IMR-90 (cell line): Measurements from ENCODE around the gene PLCG2. TPM values are rescaled to one million over a fixed set of nuclear protein-coding genes. Genes with fewer than 3 reads are reported as not detected.

ENCODE experiments used
- ATAC-seq: fragments of 200-7000 bp; cut with Tn5 transposase; 2 replicates; pipeline ENCODE4 v1.9.1; 2020; ENCODE audit warnings: low read depth, mild to moderate bottlenecking, moderate library complexity
- BruUV-seq: library from RNA; stranded (reverse); fragments of 400-500 nt; replicated peaks from 2 replicates; lab custom pipeline; 2021; lab: Mats Ljungman, UMichigan
- CTCF ChIA-PET: fragments of 300-600 bp; formaldehyde crosslinking; extraction: SDS; loops from one replicate; lab custom pipeline; 2021; ENCODE audit warnings: antibody characterized with exemption; lab: Yijun Ruan, JAX
- POLR2A ChIA-PET: fragments of 300-600 bp; sonication (Branson Sonifier 250); formaldehyde crosslinking; loops from one replicate; lab custom pipeline; 2022; ENCODE audit warnings: antibody characterized with exemption; ENCODE audit not compliant: unreplicated experiment; lab: Charles Lee
- DNase-seq: peaks from one replicate; pipeline ENCODE4 v3.0.0; 2013
- H2AFZ ChIP-seq: replicated peaks from 2 replicates; pipeline ENCODE3; 2013; ENCODE audit warnings: low read length, mild to moderate bottlenecking; ENCODE audit not compliant: poor library complexity
- H2AK5ac ChIP-seq: 2 replicates; pipeline ENCODE4 v1.6.1; 2013; ENCODE audit warnings: low read depth, low read length, inconsistent platforms
- H2AK9ac ChIP-seq: replicated peaks from 2 replicates; pipeline ENCODE3; 2013; ENCODE audit warnings: mild to moderate bottlenecking, low read depth, low read length, moderate library complexity; ENCODE audit not compliant: poor library complexity
- H2BK120ac ChIP-seq: 2 replicates; pipeline ENCODE4 v1.6.1; 2013; ENCODE audit warnings: low read depth, low read length, inconsistent platforms
- H2BK15ac ChIP-seq: 3 replicates; pipeline ENCODE4 v1.6.1; 2013; ENCODE audit warnings: low read depth, low read length, inconsistent platforms
- H2BK20ac ChIP-seq: 2 replicates; pipeline ENCODE4 v1.6.1; 2013; ENCODE audit warnings: low read depth, mild to moderate bottlenecking, inconsistent platforms, low read length, moderate library complexity
- H2BK5ac ChIP-seq: 2 replicates; pipeline ENCODE4 v1.6.1; 2013; ENCODE audit warnings: mild to moderate bottlenecking, low read depth, low read length, inconsistent platforms; ENCODE audit not compliant: poor library complexity, severe bottlenecking
- H3K14ac ChIP-seq: replicated peaks from 2 replicates; pipeline ENCODE4 v1.6.1; 2013; ENCODE audit warnings: low read depth, low read length, inconsistent platforms
- H3K18ac ChIP-seq: 2 replicates; pipeline ENCODE4 v1.6.1; 2013; ENCODE audit warnings: low read depth, low read length, control low read depth
- H3K23ac ChIP-seq: 2 replicates; pipeline ENCODE4 v1.6.1; 2013; ENCODE audit warnings: low read depth, low read length, inconsistent platforms
- H3K27ac ChIP-seq: 2 replicates; pipeline ENCODE4 v1.5.1; 2013; ENCODE audit warnings: mild to moderate bottlenecking, control low read depth, low read length; ENCODE audit not compliant: insufficient read depth
- H3K27me3 ChIP-seq: 2 replicates; pipeline ENCODE4 v1.6.1; 2013; ENCODE audit warnings: low read length; ENCODE audit not compliant: control insufficient read depth, insufficient read depth
- H3K36me3 ChIP-seq: 2 replicates; pipeline ENCODE4 v1.6.1; 2013; ENCODE audit warnings: low read length, mixed read lengths; ENCODE audit not compliant: control insufficient read depth, insufficient read depth
- H3K4ac ChIP-seq: 2 replicates; pipeline ENCODE4 v1.6.1; 2013; ENCODE audit warnings: low read depth, low read length, inconsistent platforms
- H3K4me1 ChIP-seq: 2 replicates; pipeline ENCODE4 v1.6.1; 2013; ENCODE audit warnings: low read length, mixed read lengths; ENCODE audit not compliant: control insufficient read depth, insufficient read depth
- H3K4me2 ChIP-seq: 2 replicates; pipeline ENCODE4 v1.6.1; 2013; ENCODE audit warnings: low read depth, mild to moderate bottlenecking, control low read depth, low read length, moderate library complexity
- H3K4me3 ChIP-seq: 2 replicates; pipeline ENCODE4 v1.5.1; 2013; ENCODE audit warnings: low read depth, mild to moderate bottlenecking, control low read depth, low read length, moderate library complexity; ENCODE audit not compliant: insufficient read depth
- H3K56ac ChIP-seq: 2 replicates; pipeline ENCODE4 v1.6.1; 2013; ENCODE audit warnings: low read length, inconsistent platforms; ENCODE audit not compliant: insufficient read depth; ENCODE audit errors: extremely low read depth
- H3K79me1 ChIP-seq, 2 experiments: 2 replicates each; pipeline ENCODE4 v1.6.1; 2013; ENCODE audit warnings: low read length in 2 of 2, inconsistent platforms in 1 of 2, low read depth in 1 of 2
- H3K9ac ChIP-seq: 2 replicates; pipeline ENCODE4 v1.6.1; 2013; ENCODE audit warnings: low read depth, low read length, control low read depth
- H3K9me1 ChIP-seq: 2 replicates; pipeline ENCODE4 v1.6.1; 2013; ENCODE audit warnings: low read length, inconsistent platforms; ENCODE audit not compliant: insufficient read depth
- H3K9me3 ChIP-seq: 2 replicates; pipeline ENCODE4 v1.6.1; 2013; ENCODE audit warnings: low read length; ENCODE audit not compliant: control insufficient read depth, insufficient read depth
- H4K20me1 ChIP-seq: 2 replicates; pipeline ENCODE4 v1.6.1; 2013; ENCODE audit warnings: low read length, inconsistent platforms; ENCODE audit not compliant: insufficient read depth
- H4K5ac ChIP-seq: 2 replicates; pipeline ENCODE4 v1.6.1; 2013; ENCODE audit warnings: mild to moderate bottlenecking, low read depth, low read length, control low read depth
- H4K8ac ChIP-seq, 2 experiments: 2 replicates each; pipeline ENCODE4 v1.6.1; 2013; ENCODE audit warnings: low read depth in 2 of 2, low read length in 2 of 2, control low read depth in 1 of 2, inconsistent platforms in 1 of 2
- H4K91ac ChIP-seq: 2 replicates; pipeline ENCODE4 v1.6.1; 2013; ENCODE audit warnings: low read depth, low read length, inconsistent platforms; ENCODE audit not compliant: insufficient read depth
- CHD1 ChIP-seq: IDR thresholded peaks from 2 replicates; pipeline ENCODE4 v1.6.1; 2012; ENCODE audit warnings: low read depth, low read length, improper control_type of control experiment
- MXI1 ChIP-seq: IDR thresholded peaks from 2 replicates; pipeline ENCODE4 v1.6.1; 2012; ENCODE audit warnings: low read depth, mild to moderate bottlenecking, low read length, moderate library complexity, borderline replicate concordance
- POLR2A ChIP-seq: IDR thresholded peaks from 2 replicates; pipeline ENCODE4 v1.6.1; 2012; ENCODE audit warnings: mild to moderate bottlenecking, low read depth, low read length
- WGBS, 2 experiments: methylation state at CpG; one replicate each; pipeline versions ENCODE4 v1.1.5 to v1.1.7; 2013; ENCODE audit warnings: missing lambda C conversion rate in 2 of 2; ENCODE audit not compliant: insufficient read length in 1 of 2; ENCODE audit errors: extremely low coverage in 2 of 2; 5-methylcytosine and 5-hydroxymethylcytosine counted together
- dilution Hi-C: fragments of 300-500 bp; cut with HindIII; formaldehyde crosslinking; loops from one replicate; pipeline ENCODE4 v1.14.3; 2018; ENCODE audit warnings: low sequenced_read_pairs; ENCODE audit not compliant: unreplicated experiment
- in situ Hi-C: fragments of 300-500 bp; cut with MboI; formaldehyde crosslinking; loops from 3 replicates; pipeline ENCODE4 v1.14.3; 2019; ENCODE audit warnings: low sequenced_read_pairs, inconsistent platforms, mixed read lengths
- intact Hi-C: fragments of 100-400 bp; cut with micrococcal nuclease; formaldehyde crosslinking; loops from 2 replicates; pipeline ENCODE4 v1.10.0; 2022
- polyA plus RNA-seq, 3 experiments: library from polyadenylated mRNA; depleted of rRNA; stranded (reverse); fragments of >200 nt; gene quantifications; 2 replicates each; pipeline ENCODE4 v1.2.3, GENCODE V29; 2012; ENCODE audit warnings: low replicate concordance in 1 of 3
- total RNA-seq: library from RNA; depleted of rRNA; stranded (reverse); fragments of >200 nt; gene quantifications from 2 replicates; pipeline ENCODE4 v1.2.3, GENCODE V29; 2012

Gene PLCG2
- total and polyA plus RNA-seq, 2 of the 4 experiments (the other 2 are of a cell fraction) = 0.14 to 0.18 TPM

- BruUV-seq = no TSS peak
- Histone ChIP-seq H2BK120ac (no peak overlapping the region), H4K5ac (no peak overlapping the region), H2AFZ (no peak overlapping the region), H2BK5ac (no peak overlapping the region), H4K8ac (no peak overlapping the region), H3K4me2 (no peak overlapping the region), H3K36me3 (no peaks in the 10 kb centered on the region), H3K27ac (no peak overlapping the region), H3K4me1 (no peaks in the 10 kb centered on the region), H4K20me1 (no peaks in the 10 kb centered on the region), H2AK9ac (no peak overlapping the region), H2AK5ac (no peak overlapping the region), H4K91ac (no peak overlapping the region), H3K14ac (no peak overlapping the region), H3K9ac (no peak overlapping the region), H3K9me1 (no peaks in the 10 kb centered on the region), H3K27me3 (no peaks in the 10 kb centered on the region), H3K56ac (no peak overlapping the region), H3K79me1 (no peaks in the 10 kb centered on the region), H3K18ac (no peak overlapping the region), H3K23ac (no peak overlapping the region), H3K4me3 (no peak overlapping the region), H2BK15ac (no peak overlapping the region), H3K9me3 (no peaks in the 10 kb centered on the region), H3K4ac (no peak overlapping the region), H2BK20ac (no peak overlapping the region)
- ChIA-PET POLR2A (no interaction called here), CTCF (no interaction called here)
- dilution Hi-C loops = no loop called here
- TF ChIP-seq MXI1 (no peak), CHD1 (no peak), POLR2A (no peak)
- DNase-seq = no peak
- WGBS, 2 experiments = 100% methylated on average over 1 of the region's 6 CpGs; no CpG with 5 or more reads in 1 of the 2 experiments
- ATAC-seq = no peak
- in situ Hi-C loops = no loop called here
- intact Hi-C loops = no loop called here
Measured at GRCh38 chr16:81964808-81965207, 185.7 kb downstream of the PLCG2 start.
